ENCODE data around the gene DNAH14. TPM values are rescaled to one million over a fixed set of nuclear protein-coding genes. Genes with fewer than 3 reads are reported as not detected.

The DNAH14 gene
- total RNA-seq, 1 experiment from 2014 or later: 47.0 TPM

DNA sequence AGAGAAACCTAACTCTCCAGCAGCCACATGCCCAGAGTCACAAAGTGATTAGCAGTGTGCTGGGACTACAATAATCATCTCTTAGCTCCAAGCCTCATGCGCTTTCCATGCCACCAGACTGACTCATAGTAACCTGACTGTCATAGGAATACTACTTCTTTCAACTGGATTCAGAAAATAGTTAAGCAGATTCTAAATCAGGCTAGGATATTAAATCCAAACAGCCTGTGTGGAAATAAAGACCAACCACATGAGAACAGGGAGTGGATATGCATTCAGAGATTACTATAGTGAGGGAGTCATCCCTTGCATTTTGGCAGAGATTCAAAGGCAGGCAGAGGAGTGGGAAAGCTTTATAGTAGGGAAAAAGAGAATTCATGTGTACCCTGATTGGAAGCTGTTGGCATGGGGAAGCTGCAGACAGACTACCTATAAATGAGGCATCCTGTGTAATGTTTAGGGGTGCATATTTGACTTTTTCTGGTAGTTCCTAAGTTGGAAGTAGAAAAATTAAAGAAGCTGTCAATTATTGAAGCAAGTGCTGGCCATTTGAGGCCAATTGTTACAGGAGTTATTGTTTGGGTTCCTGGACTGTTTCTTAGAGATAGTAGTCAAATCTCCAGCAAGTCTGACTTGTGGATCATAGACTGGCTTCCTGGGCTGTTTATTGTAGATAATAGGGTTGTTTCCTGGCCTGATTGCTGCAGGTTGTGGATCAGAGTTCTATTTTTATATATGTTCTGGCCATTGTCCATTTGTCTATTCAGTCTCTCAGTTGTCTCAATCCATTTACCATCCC is 31.7 kb upstream of the DNAH14 start:
- Histone ChIP-seq H3K4me1 (ENCODE audit: control insufficient read depth, insufficient read depth, low read length) (no peaks in the 10 kb centered on the region), H3K27me3 (ENCODE audit: control insufficient read depth, insufficient read depth, low read length) (peaks cover 14% of the 10 kb centered on the region; the same call in 1 of the 2 replicates), H3K36me3 (ENCODE audit: control insufficient read depth, insufficient read depth, low read length) (no peaks in the 10 kb centered on the region), H3K9me3 (ENCODE audit: control insufficient read depth, insufficient read depth, low read depth, low read length) (no peaks in the 10 kb centered on the region), H3K27ac (ENCODE audit: low read length) (no peak overlapping the region), H3K4me3 (ENCODE audit: low read depth in 2 of 2, low read length in 2 of 2) (no peak overlapping the region)
- no TSS peak for BruUV-seq (replicated peaks)
- DNase-seq (ENCODE audit: low read depth, low spot score) (no peak), ATAC-seq (no peak)
- intact Hi-C loops (cut with micrococcal nuclease; ENCODE audit: unreplicated experiment): no loop called here
- POLR2A ChIA-PET: no interaction called here
- CTCF ChIA-PET: no interaction called here
- in situ Hi-C loops (cut with HindIII; ENCODE audit: low pct_unique_long_range_greater_than_20kb, low sequenced_read_pairs): no loop called here
- TF ChIP-seq SIN3A (IDR thresholded peaks at IDR 0.05; ENCODE audit: borderline replicate concordance, insufficient read depth, low read depth, low read length) (no peak), POLR2AphosphoS5 (IDR thresholded peaks at IDR 0.05; ENCODE audit: low read depth, low read length) (no peak), TCF7L2 (IDR thresholded peaks at IDR 0.05; ENCODE audit: low read depth, low read length) (no peak)
- TF ChIP-seq, protein P1, sequence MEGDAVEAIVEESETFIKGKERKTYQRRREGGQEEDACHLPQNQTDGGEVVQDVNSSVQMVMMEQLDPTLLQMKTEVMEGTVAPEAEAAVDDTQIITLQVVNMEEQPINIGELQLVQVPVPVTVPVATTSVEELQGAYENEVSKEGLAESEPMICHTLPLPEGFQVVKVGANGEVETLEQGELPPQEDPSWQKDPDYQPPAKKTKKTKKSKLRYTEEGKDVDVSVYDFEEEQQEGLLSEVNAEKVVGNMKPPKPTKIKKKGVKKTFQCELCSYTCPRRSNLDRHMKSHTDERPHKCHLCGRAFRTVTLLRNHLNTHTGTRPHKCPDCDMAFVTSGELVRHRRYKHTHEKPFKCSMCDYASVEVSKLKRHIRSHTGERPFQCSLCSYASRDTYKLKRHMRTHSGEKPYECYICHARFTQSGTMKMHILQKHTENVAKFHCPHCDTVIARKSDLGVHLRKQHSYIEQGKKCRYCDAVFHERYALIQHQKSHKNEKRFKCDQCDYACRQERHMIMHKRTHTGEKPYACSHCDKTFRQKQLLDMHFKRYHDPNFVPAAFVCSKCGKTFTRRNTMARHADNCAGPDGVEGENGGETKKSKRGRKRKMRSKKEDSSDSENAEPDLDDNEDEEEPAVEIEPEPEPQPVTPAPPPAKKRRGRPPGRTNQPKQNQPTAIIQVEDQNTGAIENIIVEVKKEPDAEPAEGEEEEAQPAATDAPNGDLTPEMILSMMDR (IDR thresholded peaks at IDR 0.05): no peak
- TF ChIP-seq, protein P2, sequence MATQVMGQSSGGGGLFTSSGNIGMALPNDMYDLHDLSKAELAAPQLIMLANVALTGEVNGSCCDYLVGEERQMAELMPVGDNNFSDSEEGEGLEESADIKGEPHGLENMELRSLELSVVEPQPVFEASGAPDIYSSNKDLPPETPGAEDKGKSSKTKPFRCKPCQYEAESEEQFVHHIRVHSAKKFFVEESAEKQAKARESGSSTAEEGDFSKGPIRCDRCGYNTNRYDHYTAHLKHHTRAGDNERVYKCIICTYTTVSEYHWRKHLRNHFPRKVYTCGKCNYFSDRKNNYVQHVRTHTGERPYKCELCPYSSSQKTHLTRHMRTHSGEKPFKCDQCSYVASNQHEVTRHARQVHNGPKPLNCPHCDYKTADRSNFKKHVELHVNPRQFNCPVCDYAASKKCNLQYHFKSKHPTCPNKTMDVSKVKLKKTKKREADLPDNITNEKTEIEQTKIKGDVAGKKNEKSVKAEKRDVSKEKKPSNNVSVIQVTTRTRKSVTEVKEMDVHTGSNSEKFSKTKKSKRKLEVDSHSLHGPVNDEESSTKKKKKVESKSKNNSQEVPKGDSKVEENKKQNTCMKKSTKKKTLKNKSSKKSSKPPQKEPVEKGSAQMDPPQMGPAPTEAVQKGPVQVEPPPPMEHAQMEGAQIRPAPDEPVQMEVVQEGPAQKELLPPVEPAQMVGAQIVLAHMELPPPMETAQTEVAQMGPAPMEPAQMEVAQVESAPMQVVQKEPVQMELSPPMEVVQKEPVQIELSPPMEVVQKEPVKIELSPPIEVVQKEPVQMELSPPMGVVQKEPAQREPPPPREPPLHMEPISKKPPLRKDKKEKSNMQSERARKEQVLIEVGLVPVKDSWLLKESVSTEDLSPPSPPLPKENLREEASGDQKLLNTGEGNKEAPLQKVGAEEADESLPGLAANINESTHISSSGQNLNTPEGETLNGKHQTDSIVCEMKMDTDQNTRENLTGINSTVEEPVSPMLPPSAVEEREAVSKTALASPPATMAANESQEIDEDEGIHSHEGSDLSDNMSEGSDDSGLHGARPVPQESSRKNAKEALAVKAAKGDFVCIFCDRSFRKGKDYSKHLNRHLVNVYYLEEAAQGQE (IDR thresholded peaks at IDR 0.05; ENCODE audit: insufficient read depth in 1 of 2, low read depth in 2 of 2, low read length in 1 of 2): no peak

DNA sequence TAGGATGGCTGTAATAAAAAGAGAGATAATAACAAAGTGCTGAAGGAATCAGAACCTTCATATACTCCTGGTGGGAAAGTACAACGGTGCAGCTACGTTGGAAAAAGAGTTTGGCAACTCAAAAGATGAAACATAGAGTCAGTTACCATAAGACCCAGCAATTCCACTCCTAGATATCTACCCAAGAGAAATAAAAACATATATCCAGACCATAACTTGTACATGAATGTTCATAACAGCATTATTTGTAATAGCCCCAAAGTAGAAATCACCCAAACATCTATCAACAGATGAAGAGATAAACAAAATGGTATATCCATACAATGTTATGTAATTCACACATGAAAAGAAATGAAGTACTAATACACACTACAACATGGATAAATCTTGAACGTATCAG is 30.5 kb upstream of the DNAH14 start:
- BruUV-seq (replicated peaks): no TSS peak
- ChIA-PET POLR2A (no interaction called here), CTCF (no interaction called here)
- ATAC-seq (no peak), DNase-seq (ENCODE audit: low read depth, low spot score) (no peak)
- no peak for TF ChIP-seq SIN3A (IDR thresholded peaks at IDR 0.05; ENCODE audit: borderline replicate concordance, insufficient read depth, low read depth, low read length)
- TF ChIP-seq, protein P2 (IDR thresholded peaks at IDR 0.05; ENCODE audit: insufficient read depth in 1 of 2, low read depth in 2 of 2, low read length in 1 of 2): no peak
- TF ChIP-seq POLR2AphosphoS5 (IDR thresholded peaks at IDR 0.05; ENCODE audit: low read depth, low read length): no peak
- TF ChIP-seq, protein P1 (IDR thresholded peaks at IDR 0.05): no peak
- no peak for TF ChIP-seq TCF7L2 (IDR thresholded peaks at IDR 0.05; ENCODE audit: low read depth, low read length)
- Histone ChIP-seq H3K4me1 (ENCODE audit: control insufficient read depth, insufficient read depth, low read length) (no peaks in the 10 kb centered on the region), H3K9me3 (ENCODE audit: control insufficient read depth, insufficient read depth, low read depth, low read length) (no peaks in the 10 kb centered on the region), H3K27ac (ENCODE audit: low read length) (no peak overlapping the region), H3K36me3 (ENCODE audit: control insufficient read depth, insufficient read depth, low read length) (no peaks in the 10 kb centered on the region), H3K27me3 (ENCODE audit: control insufficient read depth, insufficient read depth, low read length) (peaks cover 18% of the 10 kb centered on the region; the same call in 1 of the 2 replicates), H3K4me3 (ENCODE audit: low read depth in 2 of 2, low read length in 2 of 2) (no peak overlapping the region)
- in situ Hi-C loops (cut with HindIII; ENCODE audit: low pct_unique_long_range_greater_than_20kb, low sequenced_read_pairs) (no loop called here), intact Hi-C loops (cut with micrococcal nuclease; ENCODE audit: unreplicated experiment) (no loop called here)

All from Panc1 (cell line).